ENCODE results near the gene B3GAT1. TPM values are rescaled to one million over a fixed set of nuclear protein-coding genes. Genes with fewer than 3 reads are reported as not detected.

B3GAT1 gene
- total RNA-seq, 1 donor from 2014 or later = 3.5 TPM

- Mint-ChIP-seq H3K4me3 (no peak overlapping the region), H3K4me1 (ENCODE audit: unreplicated experiment) (no peaks in the 10 kb centered on the region), H3K9me3 (no peaks in the 10 kb centered on the region), H3K36me3 (no peaks in the 10 kb centered on the region), H3K27ac (no peak overlapping the region), H3K27me3 (peaks cover 18% of the 10 kb centered on the region)
- no peak for TF ChIP-seq CTCF (conservative IDR thresholded peaks at IDR 0.05)
- DNase-seq (ENCODE audit: extremely low spot score, unreplicated experiment) = no peak
Observed at GRCh38 chr11:134397304-134398078, 14.6 kb downstream of the B3GAT1 start.

- no peak for TF ChIP-seq CTCF (conservative IDR thresholded peaks at IDR 0.05)
- Mint-ChIP-seq H3K4me1 (ENCODE audit: unreplicated experiment) (no peaks in the 10 kb centered on the region), H3K4me3 (no peak overlapping the region), H3K27ac (no peak overlapping the region), H3K9me3 (no peaks in the 10 kb centered on the region), H3K36me3 (no peaks in the 10 kb centered on the region), H3K27me3 (peaks cover 6% of the 10 kb centered on the region)
- no peak for DNase-seq (ENCODE audit: extremely low spot score, unreplicated experiment)
Observed at GRCh38 chr11:134395002-134395401, 17.0 kb downstream of the B3GAT1 start.

GRCh38 chr11:134394311-134394710, 17.7 kb downstream of the B3GAT1 start:
- Mint-ChIP-seq H3K36me3 (no peaks in the 10 kb centered on the region), H3K4me1 (ENCODE audit: unreplicated experiment) (no peaks in the 10 kb centered on the region), H3K27ac (no peak overlapping the region), H3K9me3 (no peaks in the 10 kb centered on the region), H3K4me3 (no peak overlapping the region), H3K27me3 (peaks cover 6% of the 10 kb centered on the region)
- DNase-seq (ENCODE audit: extremely low spot score, unreplicated experiment) = no peak
- TF ChIP-seq CTCF (conservative IDR thresholded peaks at IDR 0.05) = no peak

- Mint-ChIP-seq H3K36me3 (no peaks in the 10 kb centered on the region), H3K4me1 (ENCODE audit: unreplicated experiment) (no peaks in the 10 kb centered on the region), H3K9me3 (no peaks in the 10 kb centered on the region), H3K27ac (no peak overlapping the region), H3K27me3 (peaks cover 6% of the 10 kb centered on the region), H3K4me3 (no peak overlapping the region)
- TF ChIP-seq CTCF (conservative IDR thresholded peaks at IDR 0.05) = peak; percentile 58
- DNase-seq (ENCODE audit: extremely low spot score, unreplicated experiment) = no peak
Observed at GRCh38 chr11:134393638-134394037, 18.4 kb downstream of the B3GAT1 start.

- Mint-ChIP-seq H3K4me3 (no peak overlapping the region), H3K36me3 (no peaks in the 10 kb centered on the region), H3K27ac (no peak overlapping the region), H3K9me3 (no peaks in the 10 kb centered on the region), H3K27me3 (peaks cover 6% of the 10 kb centered on the region), H3K4me1 (ENCODE audit: unreplicated experiment) (no peaks in the 10 kb centered on the region)
- DNase-seq (ENCODE audit: extremely low spot score, unreplicated experiment) = no peak
- TF ChIP-seq CTCF (conservative IDR thresholded peaks at IDR 0.05) = no peak
Observed at GRCh38 chr11:134392953-134393615, 19.0 kb downstream of the B3GAT1 start.

Data from type B pancreatic cell (in vitro differentiated cells).